Measurements from ENCODE around the gene CDK8. TPM values are rescaled to one million over a fixed set of nuclear protein-coding genes. Genes with fewer than 3 reads are reported as not detected.
"Not testable (repeated sequence)": the region's sequence is repeated elsewhere in the genome, so short reads cannot be mapped to it uniquely, and the experiment has no call there.

Gene CDK8
- total and polyA plus RNA-seq, 2 experiments from 2014 or later = 16.1 to 27.0 TPM

DNA sequence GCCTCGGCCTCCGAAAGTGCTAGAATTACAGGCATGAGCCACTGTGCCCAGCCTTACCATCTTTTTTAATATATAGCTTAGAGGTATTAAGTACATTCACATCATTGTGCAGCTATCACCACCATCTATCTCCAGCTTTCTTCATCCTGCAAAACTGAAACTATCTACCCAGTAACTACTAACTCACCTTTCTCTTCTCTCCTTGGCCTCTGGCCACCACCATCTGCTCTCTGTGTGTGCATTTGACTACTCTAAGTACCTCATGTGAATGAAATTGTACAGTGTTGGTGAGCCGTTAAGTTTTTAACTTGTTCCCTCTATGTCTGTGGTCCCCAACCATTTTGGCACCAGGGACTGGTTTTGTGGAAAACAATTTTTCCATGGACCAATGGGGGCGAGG lies 56.1 kb downstream of the CDK8 start:
- WGBS (ENCODE audit: low lambda C conversion rate, missing lambda C conversion rate) = 100% methylated on average over 4 of the region's 4 CpGs
- peaks cover 93% of the 10 kb centered on the region for H3K79me2 ChIP-seq

DNA sequence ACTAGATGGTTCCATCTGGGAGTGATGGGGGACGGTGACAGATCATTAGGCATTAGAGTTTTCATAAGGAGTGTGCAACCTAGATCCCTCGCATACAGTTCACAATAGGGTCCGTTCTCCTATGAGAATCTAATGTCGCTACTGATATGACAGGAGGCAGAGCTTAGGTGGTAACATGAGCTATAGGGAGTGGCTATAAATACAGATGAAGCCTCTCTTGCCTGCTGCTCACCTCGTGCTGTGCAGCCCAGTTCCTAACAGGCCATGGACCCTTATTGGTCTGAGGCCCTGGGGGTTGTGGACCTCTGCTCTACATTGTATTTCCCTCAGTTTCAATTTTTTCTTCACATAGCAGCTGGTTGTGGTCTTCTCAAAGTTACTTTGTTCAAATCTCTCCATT lies 56.5 kb downstream of the CDK8 start:
- TF ChIP-seq EZH2phosphoT487 (IDR thresholded peaks at IDR 0.05; ENCODE audit: low read depth, severe bottlenecking, unreplicated experiment) = no peak
- TF ChIP-seq, protein P1, sequence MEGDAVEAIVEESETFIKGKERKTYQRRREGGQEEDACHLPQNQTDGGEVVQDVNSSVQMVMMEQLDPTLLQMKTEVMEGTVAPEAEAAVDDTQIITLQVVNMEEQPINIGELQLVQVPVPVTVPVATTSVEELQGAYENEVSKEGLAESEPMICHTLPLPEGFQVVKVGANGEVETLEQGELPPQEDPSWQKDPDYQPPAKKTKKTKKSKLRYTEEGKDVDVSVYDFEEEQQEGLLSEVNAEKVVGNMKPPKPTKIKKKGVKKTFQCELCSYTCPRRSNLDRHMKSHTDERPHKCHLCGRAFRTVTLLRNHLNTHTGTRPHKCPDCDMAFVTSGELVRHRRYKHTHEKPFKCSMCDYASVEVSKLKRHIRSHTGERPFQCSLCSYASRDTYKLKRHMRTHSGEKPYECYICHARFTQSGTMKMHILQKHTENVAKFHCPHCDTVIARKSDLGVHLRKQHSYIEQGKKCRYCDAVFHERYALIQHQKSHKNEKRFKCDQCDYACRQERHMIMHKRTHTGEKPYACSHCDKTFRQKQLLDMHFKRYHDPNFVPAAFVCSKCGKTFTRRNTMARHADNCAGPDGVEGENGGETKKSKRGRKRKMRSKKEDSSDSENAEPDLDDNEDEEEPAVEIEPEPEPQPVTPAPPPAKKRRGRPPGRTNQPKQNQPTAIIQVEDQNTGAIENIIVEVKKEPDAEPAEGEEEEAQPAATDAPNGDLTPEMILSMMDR (IDR thresholded peaks at IDR 0.05; ENCODE audit: poor library complexity) = no peak
- no peak for TF ChIP-seq EZH2 (IDR thresholded peaks at IDR 0.05; ENCODE audit: borderline replicate concordance)
- H3K27me3 ChIP-seq = no peaks in the 10 kb centered on the region
- DNase-seq (ENCODE audit: low spot score) = no peak
- H3K4me3 ChIP-seq = no peak overlapping the region
- no peak overlapping the region for H3K27ac ChIP-seq
- H2AFZ ChIP-seq = no peak overlapping the region
- H3K4me1 ChIP-seq (ENCODE audit: insufficient read depth) = no peaks in the 10 kb centered on the region
- H3K79me2 ChIP-seq = peaks cover 93% of the 10 kb centered on the region
- no peak overlapping the region for H3K4me2 ChIP-seq
- H3K36me3 ChIP-seq (replicated peaks; ENCODE audit: insufficient read depth, low read depth) = no peaks in the 10 kb centered on the region
- no peaks in the 10 kb centered on the region for H3K9me2 ChIP-seq (replicated peaks; ENCODE audit: insufficient read depth)
- WGBS (ENCODE audit: low lambda C conversion rate, missing lambda C conversion rate) = 93% methylated on average over 5 of the region's 5 CpGs
- peaks cover 17% of the 10 kb centered on the region for H4K20me1 ChIP-seq (ENCODE audit: insufficient read depth, poor library complexity, severe bottlenecking)
- no peaks in the 10 kb centered on the region for H3K9me3 ChIP-seq (ENCODE audit: low read depth)

More for the DNA sequence above, 56.1 kb downstream of the CDK8 start:
- Histone ChIP-seq H3K9me3 (ENCODE audit: low read depth) (no peaks in the 10 kb centered on the region), H3K27me3 (no peaks in the 10 kb centered on the region), H4K20me1 (ENCODE audit: insufficient read depth, poor library complexity, severe bottlenecking) (peaks cover 13% of the 10 kb centered on the region), H3K27ac (no peak overlapping the region), H3K4me2 (no peak overlapping the region), H3K4me1 (ENCODE audit: insufficient read depth) (no peaks in the 10 kb centered on the region), H3K4me3 (no peak overlapping the region), H2AFZ (no peak overlapping the region), H3K36me3 (replicated peaks; ENCODE audit: insufficient read depth, low read depth) (no peaks in the 10 kb centered on the region), H3K9me2 (replicated peaks; ENCODE audit: insufficient read depth) (no peaks in the 10 kb centered on the region)
- TF ChIP-seq, protein P1 (IDR thresholded peaks at IDR 0.05; ENCODE audit: poor library complexity) = no peak
- TF ChIP-seq EZH2phosphoT487 (IDR thresholded peaks at IDR 0.05; ENCODE audit: low read depth, severe bottlenecking, unreplicated experiment) = no peak
- no peak for TF ChIP-seq EZH2 (IDR thresholded peaks at IDR 0.05; ENCODE audit: borderline replicate concordance)
- no peak for DNase-seq (ENCODE audit: low spot score)

DNA sequence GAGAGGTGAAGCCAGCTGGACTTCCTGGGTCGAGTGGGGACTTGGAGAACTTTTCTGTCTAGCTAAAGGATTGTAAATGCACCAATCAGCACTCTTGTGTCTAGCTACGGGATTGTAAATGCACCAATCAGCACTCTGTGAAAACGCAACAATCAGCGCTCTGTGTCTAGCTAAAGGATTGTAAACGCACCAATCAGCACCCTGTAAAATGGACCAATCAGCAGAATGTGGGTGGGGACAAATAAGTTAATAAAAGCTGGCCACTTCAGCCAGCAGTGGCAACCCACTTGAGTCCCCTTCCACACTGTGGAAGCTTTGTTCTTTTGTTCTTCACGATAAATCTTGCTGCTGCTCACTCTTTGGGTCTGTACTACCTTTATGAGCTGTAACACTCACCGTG lies 58.1 kb downstream of the CDK8 start:
- Histone ChIP-seq H4K20me1 (ENCODE audit: insufficient read depth, poor library complexity, severe bottlenecking) (peaks cover 10% of the 10 kb centered on the region), H3K79me2 (peaks cover 95% of the 10 kb centered on the region)
- H3K9me3 ChIP-seq (ENCODE audit: low read depth); H3K9me2 ChIP-seq (replicated peaks; ENCODE audit: insufficient read depth); H3K4me2 ChIP-seq; H3K27me3 ChIP-seq; DNase-seq (ENCODE audit: low spot score); H2AFZ ChIP-seq; H3K4me1 ChIP-seq (ENCODE audit: insufficient read depth); H3K4me3 ChIP-seq; H3K27ac ChIP-seq; H3K36me3 ChIP-seq (replicated peaks; ENCODE audit: insufficient read depth, low read depth): not testable (repeated sequence)
- WGBS (ENCODE audit: low lambda C conversion rate, missing lambda C conversion rate) = 92% methylated on average over 7 of the region's 7 CpGs

DNA sequence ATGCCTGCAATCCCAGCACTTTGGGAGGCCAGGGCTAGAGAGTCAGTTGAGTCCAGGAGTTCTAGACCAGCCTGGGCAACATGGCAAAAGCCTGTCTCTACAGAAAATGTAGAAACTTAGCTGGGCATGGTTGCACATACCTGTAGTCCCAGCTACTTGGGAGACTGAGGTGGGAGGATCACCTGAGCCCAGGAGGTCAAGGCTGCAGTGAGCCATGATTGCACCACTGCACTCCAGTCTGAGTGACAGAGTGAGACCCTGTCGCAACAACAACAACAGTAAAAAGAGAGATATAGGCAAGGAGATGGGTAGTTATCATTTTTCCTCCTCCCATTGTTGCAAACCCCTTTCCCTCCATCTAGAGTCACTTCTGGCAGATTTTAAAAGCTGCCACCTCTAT lies 62.2 kb downstream of the CDK8 start:
- not testable (repeated sequence) for H3K9me3 ChIP-seq (ENCODE audit: low read depth); H3K9me2 ChIP-seq (replicated peaks; ENCODE audit: insufficient read depth); H3K4me2 ChIP-seq; H3K27ac ChIP-seq; H2AFZ ChIP-seq; DNase-seq (ENCODE audit: low spot score); H3K27me3 ChIP-seq; H3K4me1 ChIP-seq (ENCODE audit: insufficient read depth); H3K4me3 ChIP-seq; H3K36me3 ChIP-seq (replicated peaks; ENCODE audit: insufficient read depth, low read depth)
- WGBS (ENCODE audit: low lambda C conversion rate, missing lambda C conversion rate) = 100% methylated on average over 1 of the region's 1 CpG
- peaks cover 10% of the 10 kb centered on the region for H4K20me1 ChIP-seq (ENCODE audit: insufficient read depth, poor library complexity, severe bottlenecking)
- H3K79me2 ChIP-seq = peaks cover 88% of the 10 kb centered on the region

DNA sequence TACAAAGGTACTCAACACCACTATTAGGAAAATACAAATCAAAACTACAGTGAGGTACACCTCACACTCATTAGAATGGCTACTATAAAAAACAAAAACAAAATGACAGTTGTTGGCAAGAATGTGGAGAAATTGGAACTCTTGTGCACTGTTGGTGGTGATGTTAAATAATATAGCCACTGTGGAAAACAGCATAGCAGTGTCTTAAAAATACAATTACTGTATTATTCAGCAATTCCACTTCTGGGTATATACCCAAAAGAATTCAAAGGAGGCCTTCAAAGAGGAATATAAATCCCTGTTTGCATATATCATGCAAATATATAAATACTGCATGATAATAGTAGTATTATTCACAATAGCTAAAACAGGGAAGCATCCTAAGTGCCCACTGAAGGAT lies 66.8 kb downstream of the CDK8 start:
- no peak overlapping the region for H3K4me2 ChIP-seq
- no peak overlapping the region for H2AFZ ChIP-seq
- peaks cover 83% of the 10 kb centered on the region for H3K79me2 ChIP-seq
- peaks cover 3% of the 10 kb centered on the region for H4K20me1 ChIP-seq (ENCODE audit: insufficient read depth, poor library complexity, severe bottlenecking)
- no peak overlapping the region for H3K27ac ChIP-seq
- no peaks in the 10 kb centered on the region for H3K4me1 ChIP-seq (ENCODE audit: insufficient read depth)
- H3K9me3 ChIP-seq (ENCODE audit: low read depth) = no peaks in the 10 kb centered on the region
- no peak overlapping the region for H3K4me3 ChIP-seq
- TF ChIP-seq, protein P1 (IDR thresholded peaks at IDR 0.05; ENCODE audit: poor library complexity) = no peak
- no peak for TF ChIP-seq EZH2phosphoT487 (IDR thresholded peaks at IDR 0.05; ENCODE audit: low read depth, severe bottlenecking, unreplicated experiment)
- no peak for TF ChIP-seq EZH2 (IDR thresholded peaks at IDR 0.05; ENCODE audit: borderline replicate concordance)
- no peaks in the 10 kb centered on the region for H3K27me3 ChIP-seq
- DNase-seq (ENCODE audit: low spot score) = no peak
- H3K36me3 ChIP-seq (replicated peaks; ENCODE audit: insufficient read depth, low read depth) = no peaks in the 10 kb centered on the region
- H3K9me2 ChIP-seq (replicated peaks; ENCODE audit: insufficient read depth) = no peaks in the 10 kb centered on the region
